KOPT-K1 (cell line): ENCODE results near the gene TACR1.
"Not testable (repeated sequence)": the region's sequence is repeated elsewhere in the genome, so short reads cannot be mapped to it uniquely, and the experiment has no call there.

ENCODE experiments used
- H3K27ac ChIP-seq: fragments of 200-600 bp; sonication (generic); 2 replicates; pipeline ENCODE4 v1.5.1; 2016; ENCODE audit warnings: antibody characterized with exemption, mild to moderate bottlenecking, low read depth, low read length; ENCODE audit not compliant: poor library complexity, severe bottlenecking
- H3K36me3 ChIP-seq: fragments of 200-600 bp; sonication (generic); 2 replicates; pipeline ENCODE4 v1.5.1; 2017; ENCODE audit warnings: antibody characterized with exemption, mild to moderate bottlenecking, low read length, moderate library complexity; ENCODE audit not compliant: insufficient read depth
- H3K9me3 ChIP-seq: fragments of 200-600 bp; sonication (generic); 2 replicates; pipeline ENCODE4 v1.5.1; 2017; ENCODE audit warnings: antibody characterized with exemption, low read length, mild to moderate bottlenecking; ENCODE audit not compliant: insufficient read depth, poor library complexity, severe bottlenecking

TACR1 gene

DNA sequence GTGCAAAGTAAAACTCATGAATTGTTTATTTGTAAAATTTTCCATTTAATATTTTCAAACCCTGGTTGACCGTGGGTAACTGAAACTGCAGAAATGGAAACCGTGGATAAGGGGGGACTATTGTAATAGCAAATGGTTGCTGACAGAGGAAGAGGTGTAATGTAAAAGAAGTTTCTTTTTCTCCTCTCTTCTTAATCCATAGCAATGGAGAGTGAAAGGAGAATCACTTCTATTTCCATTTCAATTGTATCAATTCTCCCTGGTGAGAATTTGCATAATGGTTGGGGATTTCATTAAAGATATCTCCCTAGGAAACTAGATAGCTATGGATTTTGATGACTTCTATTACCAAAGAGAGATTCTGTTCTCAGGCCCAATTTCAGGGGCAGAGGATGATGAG is 24.8 kb downstream of the TACR1 start:
- no peaks in the 10 kb centered on the region for H3K9me3 ChIP-seq
- no peak overlapping the region for H3K27ac ChIP-seq
- no peaks in the 10 kb centered on the region for H3K36me3 ChIP-seq

DNA sequence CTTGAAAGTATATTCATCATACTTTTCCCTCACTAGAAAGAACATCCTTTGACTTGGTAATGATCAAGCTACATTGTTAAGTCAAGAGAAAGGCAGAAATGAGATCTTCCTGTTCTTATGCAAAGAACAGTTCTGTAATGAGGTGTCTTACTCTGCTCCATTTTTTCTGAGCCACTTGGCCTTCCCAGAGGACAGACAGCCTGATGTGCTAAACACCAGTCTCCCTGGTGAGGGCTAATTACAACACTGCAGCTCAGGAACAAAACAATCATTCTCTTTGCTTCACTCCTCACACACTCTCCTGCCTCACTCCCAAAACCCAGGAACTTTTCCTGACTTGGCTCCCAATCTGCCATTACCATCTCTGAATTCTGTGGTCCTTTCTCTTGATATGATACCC is 25.6 kb downstream of the TACR1 start:
- no peak overlapping the region for H3K27ac ChIP-seq

DNA sequence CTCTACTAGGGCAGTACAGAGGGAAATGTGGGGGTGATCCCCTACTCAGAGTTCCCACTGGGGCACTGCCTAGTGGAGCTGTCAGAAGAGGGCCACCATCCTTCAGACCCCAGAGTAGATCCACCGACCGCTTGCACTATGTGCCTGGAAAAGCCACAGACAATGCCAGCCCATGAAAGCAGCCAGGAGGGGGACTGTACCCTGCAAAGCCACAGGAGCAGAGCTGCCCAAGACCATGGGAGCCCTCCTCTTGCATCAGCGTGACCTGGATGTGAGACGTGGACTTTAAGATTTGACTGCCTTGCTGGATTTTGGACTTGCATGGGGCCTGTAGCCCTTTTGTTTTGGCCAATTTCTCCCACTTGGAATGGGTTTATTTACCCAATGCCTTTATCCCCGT is 27.9 kb downstream of the TACR1 start:
- not testable (repeated sequence) for H3K36me3 ChIP-seq, H3K9me3 ChIP-seq, H3K27ac ChIP-seq

More for the DNA sequence above, 25.6 kb downstream of the TACR1 start:
- Histone ChIP-seq H3K9me3 (no peaks in the 10 kb centered on the region), H3K36me3 (no peaks in the 10 kb centered on the region)

DNA sequence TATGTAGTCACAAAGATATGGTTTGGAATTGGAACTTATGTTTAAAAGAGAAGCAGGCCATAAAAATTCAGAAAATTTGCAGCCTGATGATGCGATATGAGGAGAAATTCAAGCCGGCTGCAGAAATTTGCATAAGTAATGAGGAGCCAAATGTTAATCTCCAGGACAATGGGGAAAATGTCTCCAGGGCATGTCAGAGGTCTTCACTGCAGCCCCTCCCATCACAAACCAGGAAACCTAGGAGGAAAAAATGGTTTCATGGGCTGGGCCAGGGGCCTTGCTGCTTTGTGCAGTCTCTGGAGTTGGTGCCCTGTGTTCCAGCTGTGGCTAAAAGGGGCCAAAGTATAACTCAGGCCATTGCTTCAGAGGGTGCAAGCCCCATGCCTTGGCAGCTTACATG is 28.4 kb downstream of the TACR1 start:
- Histone ChIP-seq H3K9me3 (no peaks in the 10 kb centered on the region), H3K27ac (no peak overlapping the region), H3K36me3 (no peaks in the 10 kb centered on the region)

DNA sequence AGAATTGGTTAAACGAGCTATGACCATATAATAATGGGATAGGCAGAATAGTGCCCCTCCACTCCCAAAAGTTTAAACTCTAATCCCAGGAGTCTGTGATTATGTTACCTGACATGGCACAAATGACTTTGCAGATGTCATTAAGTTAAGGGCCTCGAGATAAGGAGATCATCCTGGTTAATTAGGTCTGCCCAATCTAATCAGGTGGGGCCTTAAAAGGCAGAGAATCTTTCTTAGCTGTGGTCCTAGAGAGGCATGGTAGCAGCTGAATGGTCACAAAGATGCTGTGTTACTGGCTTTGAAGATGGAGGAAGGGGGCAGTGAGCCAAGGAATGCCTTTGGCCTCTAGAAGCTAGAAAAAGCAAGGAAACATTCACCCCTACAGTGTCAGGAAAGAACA is 31.1 kb downstream of the TACR1 start:
- Histone ChIP-seq H3K9me3 (no peaks in the 10 kb centered on the region), H3K27ac (no peak overlapping the region), H3K36me3 (no peaks in the 10 kb centered on the region)

DNA sequence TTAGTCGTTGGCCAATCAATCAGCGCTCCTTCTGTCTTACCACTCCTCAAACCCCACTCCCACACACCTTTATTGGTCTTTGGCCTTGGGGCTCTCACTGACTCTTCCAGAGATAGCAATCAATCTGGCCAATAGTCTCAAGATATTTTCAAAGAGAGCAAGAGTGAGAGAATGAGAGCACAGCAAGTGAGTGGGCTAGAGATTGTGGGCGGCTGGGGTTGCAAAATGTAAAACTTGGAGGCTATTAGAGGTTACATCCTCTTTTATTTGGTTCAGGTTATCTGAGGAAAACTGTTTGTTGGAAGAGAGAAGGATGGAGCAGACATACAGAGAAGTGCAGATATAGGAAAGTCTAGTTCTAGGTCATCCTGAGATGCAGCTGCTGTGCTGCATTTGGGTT is 32.8 kb downstream of the TACR1 start:
- H3K9me3 ChIP-seq = no peaks in the 10 kb centered on the region
- no peaks in the 10 kb centered on the region for H3K36me3 ChIP-seq
- H3K27ac ChIP-seq = no peak overlapping the region

DNA sequence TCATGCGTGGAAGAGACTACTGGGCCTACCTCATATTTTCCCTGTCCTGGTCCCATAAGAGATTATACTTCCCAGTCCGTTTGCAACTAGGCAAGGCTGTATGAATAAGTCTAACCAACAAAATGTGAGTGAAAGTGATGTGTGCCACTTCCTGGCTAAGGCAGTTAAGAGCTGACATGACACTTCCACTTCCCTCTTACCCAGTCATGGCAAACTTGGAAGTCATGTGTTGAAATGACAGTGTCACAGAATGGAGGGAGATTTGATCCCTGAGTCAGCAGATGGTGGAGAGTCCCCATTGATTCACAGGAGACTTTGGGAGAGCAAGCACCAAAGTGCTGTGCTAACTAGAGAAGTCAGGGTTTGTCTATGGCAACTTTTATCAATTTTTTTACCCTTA is 36.4 kb downstream of the TACR1 start:
- Histone ChIP-seq H3K36me3 (no peaks in the 10 kb centered on the region), H3K27ac (no peak overlapping the region), H3K9me3 (no peaks in the 10 kb centered on the region)

DNA sequence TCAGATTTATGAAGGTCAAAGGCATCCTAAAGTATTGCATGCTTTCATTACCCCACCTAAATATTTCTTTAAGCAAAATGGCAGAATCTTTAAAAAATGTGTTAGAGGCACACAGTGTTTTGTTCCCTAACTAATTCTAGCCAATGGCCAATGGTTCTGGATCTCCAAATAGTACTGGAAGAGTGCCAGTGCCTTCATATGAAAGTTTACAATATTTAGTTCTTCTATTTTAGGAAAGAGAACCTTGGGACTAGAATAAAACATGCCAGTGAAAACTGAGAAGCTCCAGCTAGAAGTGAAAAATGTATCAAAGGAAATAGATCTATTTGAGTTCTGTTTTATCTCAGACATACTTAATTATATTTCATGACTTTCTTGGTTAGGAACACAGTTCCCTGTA is 37.1 kb downstream of the TACR1 start:
- no peaks in the 10 kb centered on the region for H3K36me3 ChIP-seq
- H3K9me3 ChIP-seq = no peaks in the 10 kb centered on the region
- H3K27ac ChIP-seq = no peak overlapping the region

DNA sequence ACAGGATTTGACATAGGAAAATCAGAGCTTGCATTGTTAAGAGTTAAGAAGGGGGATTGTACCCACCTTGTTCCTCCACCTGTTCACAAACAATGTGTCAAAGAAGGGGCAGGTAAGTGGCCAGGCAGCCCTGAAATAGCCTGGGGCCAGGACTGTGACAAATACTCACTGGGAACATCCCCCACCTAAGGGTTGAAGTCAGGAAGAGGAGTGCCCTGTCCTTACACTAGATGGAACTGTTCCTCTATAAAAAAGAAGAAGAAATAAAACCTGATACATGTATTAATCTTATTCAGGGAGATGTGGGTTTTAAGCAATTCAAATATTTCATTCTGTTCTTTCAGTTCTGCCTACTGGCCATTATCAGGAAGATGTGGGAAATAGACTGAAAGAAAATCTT is 41.9 kb downstream of the TACR1 start:
- Histone ChIP-seq H3K9me3 (no peaks in the 10 kb centered on the region), H3K27ac (no peak overlapping the region), H3K36me3 (no peaks in the 10 kb centered on the region)

DNA sequence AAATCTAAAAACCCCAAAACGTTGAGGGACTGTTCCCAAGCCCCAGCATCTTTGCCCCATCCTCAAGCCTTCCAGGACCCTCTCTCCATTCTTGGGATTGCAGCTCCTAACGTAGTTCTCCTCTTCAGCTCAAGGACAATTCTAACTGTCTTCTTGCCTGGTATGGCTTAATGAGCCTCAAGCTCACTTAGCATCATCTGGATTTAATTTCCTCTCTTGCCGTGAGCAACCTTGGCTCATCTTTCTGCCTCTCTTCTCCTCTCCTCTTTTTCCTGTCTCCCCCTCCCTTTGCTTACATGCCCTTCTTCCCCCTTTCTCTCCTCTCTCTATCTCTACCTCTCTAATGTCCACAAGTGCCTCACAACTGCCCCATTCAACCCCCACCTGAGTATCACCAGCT is 44.2 kb downstream of the TACR1 start:
- Histone ChIP-seq H3K9me3 (no peaks in the 10 kb centered on the region), H3K36me3 (no peaks in the 10 kb centered on the region), H3K27ac (no peak overlapping the region)

DNA sequence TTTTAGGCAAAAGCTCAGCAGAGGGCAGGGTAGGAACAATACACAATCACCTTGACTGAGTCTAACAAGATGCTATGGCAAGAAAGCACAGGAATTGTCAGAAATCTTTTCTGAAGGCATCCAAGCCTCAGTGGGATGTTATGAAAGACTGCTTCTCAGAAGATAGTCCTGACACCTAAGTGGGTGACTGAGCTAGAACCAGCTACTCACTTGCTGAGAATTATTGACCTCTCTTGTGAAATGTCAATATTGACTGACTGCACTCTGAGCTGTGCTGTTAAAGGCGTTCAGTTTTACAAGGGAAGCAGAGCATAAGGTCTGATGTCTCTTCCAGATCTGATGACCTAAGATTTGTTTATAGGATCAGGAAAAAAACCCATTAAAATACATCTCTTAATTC is 46.1 kb downstream of the TACR1 start:
- Histone ChIP-seq H3K36me3 (no peaks in the 10 kb centered on the region), H3K9me3 (no peaks in the 10 kb centered on the region), H3K27ac (no peak overlapping the region)

DNA sequence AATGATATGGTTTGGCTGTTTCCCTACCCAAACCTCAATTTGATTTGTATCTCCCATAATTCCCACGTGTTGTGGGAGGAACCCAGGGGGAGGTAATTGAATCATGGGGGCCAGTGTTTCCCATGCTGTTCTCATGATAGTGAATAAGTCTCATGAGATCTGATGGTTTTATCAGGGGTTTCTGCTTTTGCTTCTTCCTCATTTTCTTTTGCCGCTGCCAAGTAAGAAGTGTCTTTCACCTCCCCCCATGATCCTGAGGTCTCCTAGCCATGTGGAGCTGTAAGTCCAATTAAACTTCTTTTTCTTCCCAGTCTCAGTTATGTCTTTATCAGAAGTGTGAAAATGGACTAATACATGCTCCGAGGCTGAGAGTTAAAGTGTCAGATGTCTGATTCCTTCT is 47.1 kb downstream of the TACR1 start:
- H3K9me3 ChIP-seq, H3K27ac ChIP-seq, H3K36me3 ChIP-seq: not testable (repeated sequence)

DNA sequence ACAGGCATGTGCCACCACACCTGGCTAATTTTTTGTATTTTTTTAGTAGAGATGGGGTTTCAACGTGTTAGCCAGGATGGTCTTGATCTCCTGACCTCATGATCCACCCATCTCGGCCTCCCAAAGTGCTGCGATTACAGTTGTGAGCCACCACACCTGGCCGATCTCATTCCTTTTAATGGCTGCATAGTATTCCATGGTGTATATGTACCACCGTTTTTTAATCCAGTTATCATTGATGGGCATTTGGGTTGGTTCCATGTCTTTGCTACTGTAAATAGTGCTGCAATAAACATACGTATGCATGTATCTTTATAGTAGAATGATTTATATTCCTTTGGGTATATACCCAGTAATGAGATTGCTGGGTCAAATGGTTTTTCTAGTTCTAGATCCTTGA is 51.4 kb downstream of the TACR1 start:
- not testable (repeated sequence) for H3K9me3 ChIP-seq, H3K27ac ChIP-seq, H3K36me3 ChIP-seq

DNA sequence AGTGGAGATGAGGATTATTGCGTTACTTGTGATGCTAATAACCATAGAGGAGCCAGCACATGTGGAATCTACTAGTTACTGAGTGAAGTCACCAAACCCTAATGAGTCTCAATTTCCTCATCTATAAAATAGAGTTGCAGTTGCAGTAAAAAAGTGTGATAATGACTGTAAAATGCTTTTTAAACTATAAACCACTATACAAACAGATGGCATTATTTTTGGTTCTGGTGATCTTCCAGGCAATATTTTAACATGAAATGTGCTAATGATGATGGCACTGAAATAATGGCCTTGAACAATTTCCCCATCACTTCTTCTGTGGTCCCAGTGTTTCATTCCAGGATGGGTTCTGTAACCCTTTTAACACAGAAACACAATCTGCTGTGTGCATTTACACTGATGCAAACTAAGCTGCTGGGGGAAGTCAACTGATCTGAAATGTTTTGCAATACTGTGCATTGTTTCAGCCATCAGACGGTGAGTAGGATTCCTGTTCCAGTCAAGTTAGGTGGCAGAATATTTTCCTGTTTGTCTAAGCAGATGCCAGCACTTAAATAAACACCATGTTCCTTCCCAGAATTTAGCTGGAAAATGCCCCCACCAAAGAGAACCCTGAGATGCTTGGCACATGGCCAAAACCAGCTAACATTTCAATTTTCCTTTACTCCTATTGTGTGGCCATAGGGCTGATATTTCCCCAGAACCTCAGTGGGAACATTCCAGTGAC is 52.6 kb downstream of the TACR1 start:
- no peaks in the 10 kb centered on the region for H3K9me3 ChIP-seq
- no peak overlapping the region for H3K27ac ChIP-seq
- H3K36me3 ChIP-seq = no peaks in the 10 kb centered on the region

DNA sequence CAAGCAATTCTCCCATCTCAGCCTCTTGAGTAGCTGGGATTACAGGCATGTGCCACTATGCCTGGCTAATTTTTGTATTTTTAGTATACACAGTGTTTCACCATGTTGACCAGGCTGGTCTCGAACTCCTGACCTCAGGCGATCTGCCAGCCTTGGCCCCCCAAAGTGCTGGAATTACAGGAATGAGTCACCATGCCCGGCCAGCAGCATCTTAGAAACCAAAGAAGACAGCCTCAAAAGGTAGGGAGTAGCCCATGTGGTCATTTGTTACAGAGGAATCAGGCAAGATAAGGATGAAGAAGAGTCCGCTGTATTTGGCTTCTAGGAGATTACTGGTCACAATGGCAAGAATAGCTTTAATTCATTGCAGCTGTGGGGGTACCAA is 53.1 kb downstream of the TACR1 start:
- H3K36me3 ChIP-seq, H3K27ac ChIP-seq, H3K9me3 ChIP-seq: not testable (repeated sequence)

DNA sequence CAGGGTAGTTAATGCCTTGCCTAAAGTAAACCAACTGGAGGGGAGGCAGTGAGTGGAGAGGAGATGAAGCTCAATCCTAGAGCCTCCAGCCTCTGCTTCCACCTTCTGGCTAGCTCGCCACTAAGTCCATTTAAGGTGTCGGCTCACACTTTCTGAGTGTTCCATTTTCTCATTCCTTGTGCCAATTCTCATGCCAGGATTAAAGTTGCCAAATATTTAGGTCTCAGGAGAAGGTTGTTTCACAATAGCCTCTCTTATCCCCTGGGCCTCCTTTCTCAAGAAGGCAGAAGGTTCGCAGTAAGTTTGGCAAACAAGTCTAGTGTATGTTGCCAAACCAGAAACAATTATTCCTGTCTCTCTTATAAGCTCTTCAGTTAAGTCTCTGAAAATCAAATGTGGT is 57.2 kb downstream of the TACR1 start:
- Histone ChIP-seq H3K36me3 (no peaks in the 10 kb centered on the region), H3K27ac (no peak overlapping the region), H3K9me3 (no peaks in the 10 kb centered on the region)
